MCF 10A (cell line): ENCODE results near the gene RCE1. TPM values are rescaled to one million over a fixed set of nuclear protein-coding genes. Genes with fewer than 3 reads are reported as not detected.
A peak's percentile ranks its signal among the peaks of the same experiment; 100 is the strongest.

Experiments
- BruUV-seq: library from RNA; stranded (reverse); fragments of 400-500 nt; replicated peaks from 2 replicates; lab custom pipeline; 2021; lab: Mats Ljungman, UMichigan
- CTCF ChIA-PET: fragments of 300-600 bp; sonication (Branson Sonifier 250); formaldehyde crosslinking; extraction: SDS; loops from one replicate; lab custom pipeline; 2021; ENCODE audit warnings: antibody characterized with exemption, inconsistent platforms; lab: Yijun Ruan, JAX
- POLR2A ChIA-PET: fragments of 300-600, 350-650 bp; sonication (Branson Sonifier 250); formaldehyde crosslinking; extraction: SDS; loops from one replicate; lab custom pipeline; 2020; ENCODE audit warnings: antibody characterized with exemption, inconsistent platforms; lab: Yijun Ruan, JAX
- DNase-seq: peaks from one replicate; pipeline ENCODE4 v3.0.0-alpha.2; 2018; ENCODE audit not compliant: unreplicated experiment
- H3K27ac Mint-ChIP-seq: one replicate; pipeline ENCODE4 v1.8.0; 2022; ENCODE audit warnings: mild to moderate bottlenecking, low read depth, mixed read lengths; ENCODE audit not compliant: unreplicated experiment
- H3K27me3 Mint-ChIP-seq: one replicate; pipeline ENCODE4 v1.8.0; 2022; ENCODE audit warnings: mixed read lengths; ENCODE audit not compliant: insufficient read depth, unreplicated experiment
- H3K36me3 Mint-ChIP-seq: one replicate; pipeline ENCODE4 v1.8.0; 2022; ENCODE audit warnings: mild to moderate bottlenecking, moderate library complexity, mixed read lengths; ENCODE audit not compliant: insufficient read depth, unreplicated experiment
- H3K4me1 Mint-ChIP-seq: one replicate; pipeline ENCODE4 v1.8.0; 2022; ENCODE audit warnings: mixed read lengths; ENCODE audit not compliant: insufficient read depth, unreplicated experiment
- H3K4me3 Mint-ChIP-seq: one replicate; pipeline ENCODE4 v1.8.0; 2022; ENCODE audit warnings: mild to moderate bottlenecking, moderate library complexity, mixed read lengths; ENCODE audit not compliant: unreplicated experiment
- H3K9me3 Mint-ChIP-seq: one replicate; pipeline ENCODE4 v1.8.0; 2022; ENCODE audit warnings: mixed read lengths; ENCODE audit not compliant: unreplicated experiment
- CTCF ChIP-seq: fragments of 200-600 bp; IDR thresholded peaks from one replicate; pipeline ENCODE4 v1.8.0; 2022; ENCODE audit warnings: antibody characterized with exemption, mild to moderate bottlenecking; ENCODE audit not compliant: unreplicated experiment
- intact Hi-C: fragments of 100-400 bp; cut with micrococcal nuclease; formaldehyde crosslinking; loops from 2 replicates; pipeline ENCODE4 v1.14.1; 2022
- total RNA-seq: library from RNA; stranded (reverse); gene quantifications from 2 replicates; pipeline ENCODE4 v1.2.3, GENCODE V29; 2022

The RCE1 gene
- total RNA-seq, 1 experiment from 2014 or later: 23.3 TPM

- ChIA-PET CTCF (interaction anchor here (0.9 kb wide), 1 partner anchor 125 kb away, joined by 5 read pairs; no protein-coding TSS in a partner anchor), POLR2A (no interaction called here)
- TF ChIP-seq CTCF: no peak
- Mint-ChIP-seq H3K9me3 (no peaks in the 10 kb centered on the region), H3K27ac (peak overlapping the region; percentile 69), H3K4me3 (no peak overlapping the region), H3K27me3 (no peaks in the 10 kb centered on the region), H3K36me3 (peaks cover 52% of the 10 kb centered on the region), H3K4me1 (peaks cover 4% of the 10 kb centered on the region)
- no peak for DNase-seq
- intact Hi-C loops: loop anchor here (10.0 kb wide), 1 partner anchor 204 kb away; the partner anchor contains the start of gene RHOD
- no TSS peak for BruUV-seq
Observed at GRCh38 chr11:66850588-66851238, 7.5 kb downstream of the RCE1 start.

- Mint-ChIP-seq H3K27ac (no peak overlapping the region), H3K4me3 (no peak overlapping the region), H3K27me3 (no peaks in the 10 kb centered on the region), H3K4me1 (peaks cover 6% of the 10 kb centered on the region), H3K9me3 (no peaks in the 10 kb centered on the region), H3K36me3 (peaks cover 47% of the 10 kb centered on the region)
- no TSS peak for BruUV-seq
- no peak for TF ChIP-seq CTCF
- ChIA-PET CTCF (interaction anchor here (0.9 kb wide), 1 partner anchor 124 kb away, joined by 4 read pairs; the partner anchor contains the start of gene C11orf86), POLR2A (interaction anchor here (5.5 kb wide), 1 partner anchor 8 kb away, joined by 74 read pairs; the partner anchor contains the start of gene RCE1)
- DNase-seq: no peak
- intact Hi-C loops: loop anchor here (10.0 kb wide), 1 partner anchor 204 kb away; the partner anchor contains the start of gene RHOD
Observed at GRCh38 chr11:66851239-66851596, 8.0 kb downstream of the RCE1 start.

- POLR2A ChIA-PET: interaction anchor here (0.6 to 5.5 kb wide), 3 partner anchors 8 to 100 kb away, joined by 3 to 74 read pairs (median 4); partner anchors contain the start of gene RCE1
- Mint-ChIP-seq H3K9me3 (no peaks in the 10 kb centered on the region), H3K27me3 (no peaks in the 10 kb centered on the region), H3K36me3 (peaks cover 46% of the 10 kb centered on the region), H3K4me1 (peaks cover 6% of the 10 kb centered on the region), H3K4me3 (no peak overlapping the region), H3K27ac (no peak overlapping the region)
- intact Hi-C loops: loop anchor here (10.0 kb wide), 1 partner anchor 203 kb away; the partner anchor contains the start of gene RHOD
- DNase-seq: no peak
- CTCF ChIA-PET: interaction anchor here (0.7 to 0.9 kb wide), 2 partner anchors 124 to 309 kb away, joined by 3 to 4 read pairs; partner anchors contain the start of gene C11orf86
- no peak for TF ChIP-seq CTCF
- BruUV-seq: no TSS peak
Observed at GRCh38 chr11:66851698-66852465, 8.6 kb downstream of the RCE1 start.
